MM.1S (cell line): Measurements from ENCODE around the gene DNAJC21.

ENCODE experiments used
- DNase-seq: peaks from one replicate; pipeline ENCODE4 v3.0.0-alpha.2; 2015
- H2AFZ ChIP-seq: fragments of 300-600 bp; sonication (generic); 2 replicates; pipeline ENCODE4 v1.6.0; 2016; ENCODE audit warnings: antibody characterized with exemption, low read length
- H3F3A ChIP-seq: fragments of 300-600 bp; sonication (generic); 2 replicates; pipeline ENCODE4 v1.6.1; 2016; ENCODE audit warnings: mild to moderate bottlenecking, antibody characterized with exemption, low read length, moderate library complexity, mixed read lengths; ENCODE audit not compliant: insufficient read depth
- H3K27ac ChIP-seq: fragments of 300-600 bp; sonication (generic); 2 replicates; pipeline ENCODE4 v1.5.1; 2016; ENCODE audit warnings: mild to moderate bottlenecking, low read length
- H3K27me3 ChIP-seq: fragments of 300-600 bp; sonication (generic); replicated peaks from 2 replicates; pipeline ENCODE4 v1.6.0; 2016; ENCODE audit warnings: low read length; ENCODE audit not compliant: insufficient read depth
- H3K36me3 ChIP-seq: fragments of 300-600 bp; sonication (generic); replicated peaks from 2 replicates; pipeline ENCODE4 v1.6.1; 2016; ENCODE audit warnings: mild to moderate bottlenecking, low read length, mixed read lengths; ENCODE audit not compliant: insufficient read depth
- H3K4me1 ChIP-seq: fragments of 300-600 bp; sonication (generic); 2 replicates; pipeline ENCODE4 v1.6.1; 2016; ENCODE audit warnings: low read length, mixed read lengths
- H3K4me2 ChIP-seq: fragments of 300-600 bp; sonication (generic); 2 replicates; pipeline ENCODE4 v1.6.0; 2016; ENCODE audit warnings: low read depth, low read length
- H3K4me3 ChIP-seq: fragments of 300-600 bp; sonication (generic); 2 replicates; pipeline ENCODE4 v1.5.1; 2016; ENCODE audit warnings: low read length, mixed read lengths
- H3K79me2 ChIP-seq: fragments of 300-600 bp; sonication (generic); 2 replicates; pipeline ENCODE4 v1.6.1; 2016; ENCODE audit warnings: mixed run types, low read length, mixed read lengths
- H3K9ac ChIP-seq: fragments of 300-600 bp; sonication (generic); 2 replicates; pipeline ENCODE4 v1.6.1; 2016; ENCODE audit warnings: low read length, mixed read lengths
- H3K9me2 ChIP-seq: fragments of 300-600 bp; sonication (generic); replicated peaks from 2 replicates; pipeline ENCODE4 v1.6.1; 2016; ENCODE audit warnings: mild to moderate bottlenecking, low read length, mixed read lengths; ENCODE audit not compliant: insufficient read depth
- H3K9me3 ChIP-seq: fragments of 300-600 bp; sonication (generic); replicated peaks from 2 replicates; pipeline ENCODE4 v1.6.1; 2016; ENCODE audit warnings: mild to moderate bottlenecking, low read length, mixed read lengths; ENCODE audit not compliant: insufficient read depth
- H4K20me1 ChIP-seq: fragments of 300-600 bp; sonication (generic); 2 replicates; pipeline ENCODE4 v1.6.1; 2016; ENCODE audit warnings: mild to moderate bottlenecking, low read length, moderate library complexity, mixed read lengths; ENCODE audit not compliant: insufficient read depth
- CTCF ChIP-seq: fragments of 300-600 bp; sonication (generic); IDR thresholded peaks from 2 replicates; pipeline ENCODE4 v1.5.1; 2016; ENCODE audit warnings: antibody characterized with exemption, low read length, mixed read lengths
- EZH2 ChIP-seq: fragments of 300-600 bp; sonication (generic); optimal IDR thresholded peaks from 2 replicates; pipeline ENCODE3; 2017; ENCODE audit warnings: low read depth, mild to moderate bottlenecking, antibody characterized with exemption, low read length, mixed read lengths
- EZH2phosphoT487 ChIP-seq: fragments of 300-600 bp; sonication (generic); IDR thresholded peaks from 2 replicates; pipeline ENCODE4 v1.6.1; 2018; ENCODE audit warnings: antibody characterized with exemption, low read length

DNAJC21 gene

GRCh38 chr5:34991486-34992238 lies 62.3 kb downstream of the DNAJC21 start:
- no peak overlapping the region for H3K27ac ChIP-seq
- H3K9me2 ChIP-seq, result no peaks in the 10 kb centered on the region
- H3F3A ChIP-seq, result no peaks in the 10 kb centered on the region
- no peaks in the 10 kb centered on the region for H3K36me3 ChIP-seq
- no peak overlapping the region for H3K9ac ChIP-seq
- no peak overlapping the region for H3K4me3 ChIP-seq
- no peak for DNase-seq
- no peaks in the 10 kb centered on the region for H3K9me3 ChIP-seq
- no peaks in the 10 kb centered on the region for H3K4me1 ChIP-seq
- TF ChIP-seq CTCF (no peak), EZH2phosphoT487 (no peak), EZH2 (no peak)
- no peaks in the 10 kb centered on the region for H3K79me2 ChIP-seq
- no peaks in the 10 kb centered on the region for H3K27me3 ChIP-seq
- H4K20me1 ChIP-seq, result no peaks in the 10 kb centered on the region
- H2AFZ ChIP-seq, result no peak overlapping the region
- H3K4me2 ChIP-seq, result no peak overlapping the region

GRCh38 chr5:34993951-34994350 lies 64.6 kb downstream of the DNAJC21 start:
- H4K20me1 ChIP-seq, result no peaks in the 10 kb centered on the region
- no peaks in the 10 kb centered on the region for H3K36me3 ChIP-seq
- no peak overlapping the region for H3K27ac ChIP-seq
- TF ChIP-seq EZH2 (no peak), EZH2phosphoT487 (no peak), CTCF (no peak)
- no peak for DNase-seq
- no peaks in the 10 kb centered on the region for H3K4me1 ChIP-seq
- no peaks in the 10 kb centered on the region for H3K9me2 ChIP-seq
- no peaks in the 10 kb centered on the region for H3K79me2 ChIP-seq
- H2AFZ ChIP-seq, result no peak overlapping the region
- no peaks in the 10 kb centered on the region for H3K27me3 ChIP-seq
- H3K4me2 ChIP-seq, result no peak overlapping the region
- no peaks in the 10 kb centered on the region for H3K9me3 ChIP-seq
- no peak overlapping the region for H3K9ac ChIP-seq
- H3K4me3 ChIP-seq, result no peak overlapping the region
- no peaks in the 10 kb centered on the region for H3F3A ChIP-seq

- H4K20me1 ChIP-seq, result no peaks in the 10 kb centered on the region
- H3K4me3 ChIP-seq, result no peak overlapping the region
- H3K4me1 ChIP-seq, result peaks cover under 1% of the 10 kb centered on the region; the same call in 1 of the 2 replicates
- no peaks in the 10 kb centered on the region for H3K79me2 ChIP-seq
- TF ChIP-seq CTCF, result no peak
- no peaks in the 10 kb centered on the region for H3K27me3 ChIP-seq
- no peak overlapping the region for H3K9ac ChIP-seq
- H3K4me2 ChIP-seq, result no peak overlapping the region
- H3K36me3 ChIP-seq, result no peaks in the 10 kb centered on the region
- no peak overlapping the region for H3K27ac ChIP-seq
- no peaks in the 10 kb centered on the region for H3F3A ChIP-seq
- no peaks in the 10 kb centered on the region for H3K9me3 ChIP-seq
- DNase-seq, result no peak
- H3K9me2 ChIP-seq, result no peaks in the 10 kb centered on the region
- no peak overlapping the region for H2AFZ ChIP-seq
Measured at GRCh38 chr5:34996261-34996660, 66.9 kb downstream of the DNAJC21 start.
